Neural progenitor cell (in vitro differentiated cells): ENCODE data around the gene C4orf50.

Experiments
- EZH2 ChIP-seq: fragments of 200-600 bp; sonication (generic); IDR thresholded peaks from 2 replicates; pipeline ENCODE4 v1.6.1; 2017; ENCODE audit warnings: antibody characterized with exemption, mild to moderate bottlenecking, moderate library complexity
- EZH2phosphoT487 ChIP-seq: fragments of 200-600 bp; sonication (generic); IDR thresholded peaks from 2 replicates; pipeline ENCODE4 v1.6.1; 2017; ENCODE audit warnings: antibody characterized with exemption
- TF ChIP-seq, protein P1 (sequence below): fragments of 200-600 bp; sonication (generic); IDR thresholded peaks from 2 replicates; pipeline ENCODE4 v1.5.1; 2017; ENCODE audit warnings: antibody characterized with exemption, mild to moderate bottlenecking

DNA sequence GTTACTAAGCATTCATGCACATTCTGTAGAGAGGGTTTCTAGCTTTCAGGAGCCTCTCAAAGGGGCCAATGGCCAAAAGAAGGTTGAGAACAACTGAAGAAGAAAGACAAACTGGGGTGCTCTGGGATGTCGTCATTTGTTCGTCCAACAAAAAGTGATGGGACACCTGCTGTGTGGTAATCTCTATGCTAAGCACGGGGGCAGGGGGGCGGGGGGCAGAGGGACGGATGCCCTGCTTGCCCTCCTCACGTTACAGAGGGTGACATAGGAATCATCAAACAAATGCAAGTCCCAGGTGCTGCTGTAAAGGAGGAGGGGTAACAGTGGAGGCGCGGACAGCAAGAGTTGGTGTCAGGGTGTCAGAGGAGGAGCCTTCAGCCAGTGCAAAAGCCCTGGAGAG is 112.5 kb downstream of the C4orf50 start:
- TF ChIP-seq, protein P1, sequence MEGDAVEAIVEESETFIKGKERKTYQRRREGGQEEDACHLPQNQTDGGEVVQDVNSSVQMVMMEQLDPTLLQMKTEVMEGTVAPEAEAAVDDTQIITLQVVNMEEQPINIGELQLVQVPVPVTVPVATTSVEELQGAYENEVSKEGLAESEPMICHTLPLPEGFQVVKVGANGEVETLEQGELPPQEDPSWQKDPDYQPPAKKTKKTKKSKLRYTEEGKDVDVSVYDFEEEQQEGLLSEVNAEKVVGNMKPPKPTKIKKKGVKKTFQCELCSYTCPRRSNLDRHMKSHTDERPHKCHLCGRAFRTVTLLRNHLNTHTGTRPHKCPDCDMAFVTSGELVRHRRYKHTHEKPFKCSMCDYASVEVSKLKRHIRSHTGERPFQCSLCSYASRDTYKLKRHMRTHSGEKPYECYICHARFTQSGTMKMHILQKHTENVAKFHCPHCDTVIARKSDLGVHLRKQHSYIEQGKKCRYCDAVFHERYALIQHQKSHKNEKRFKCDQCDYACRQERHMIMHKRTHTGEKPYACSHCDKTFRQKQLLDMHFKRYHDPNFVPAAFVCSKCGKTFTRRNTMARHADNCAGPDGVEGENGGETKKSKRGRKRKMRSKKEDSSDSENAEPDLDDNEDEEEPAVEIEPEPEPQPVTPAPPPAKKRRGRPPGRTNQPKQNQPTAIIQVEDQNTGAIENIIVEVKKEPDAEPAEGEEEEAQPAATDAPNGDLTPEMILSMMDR: no peak
- TF ChIP-seq EZH2 (no peak), EZH2phosphoT487 (no peak)
